ENCODE measurements around the gene GGA2.
"Not testable (repeated sequence)": the region's sequence is repeated elsewhere in the genome, so short reads cannot be mapped to it uniquely, and the experiment has no call there.

Gene GGA2

DNA sequence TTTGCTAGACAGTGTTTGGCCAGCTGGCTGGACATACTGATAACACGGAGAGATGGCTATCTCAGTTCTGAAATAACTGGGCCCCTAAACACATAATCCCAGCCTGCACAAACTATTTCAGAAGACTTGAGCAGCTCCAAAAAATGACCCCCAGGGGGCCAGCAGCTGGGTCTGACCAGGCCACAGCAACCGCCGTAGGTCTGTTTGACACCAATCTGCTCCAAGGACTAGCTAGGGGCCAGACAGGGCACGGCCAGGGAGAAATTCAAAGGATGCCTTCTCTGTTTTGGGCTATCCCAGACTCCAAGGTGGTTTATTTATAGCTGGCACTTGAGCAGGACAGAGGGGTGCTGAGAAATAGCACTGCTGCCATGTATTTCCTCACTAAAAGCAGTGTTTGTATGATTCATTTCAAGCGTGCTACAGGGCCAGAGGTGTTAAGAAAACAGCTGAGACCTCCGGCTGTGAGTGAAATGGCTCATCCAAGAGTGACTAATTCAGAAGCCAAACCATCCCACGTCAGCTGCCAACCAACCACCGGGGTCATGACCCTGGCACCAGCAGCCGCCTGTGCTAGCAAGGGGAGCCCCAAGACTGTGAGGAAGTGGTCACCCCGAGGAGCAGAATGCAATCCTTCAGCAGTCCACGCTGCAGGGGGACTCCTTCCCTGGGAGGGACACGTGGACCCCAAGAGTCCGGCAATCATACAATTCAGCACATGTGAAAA is 5.7 kb downstream of the GGA2 start:
- DNase-seq (ENCODE audit: low spot score) = peak; percentile 35

DNA sequence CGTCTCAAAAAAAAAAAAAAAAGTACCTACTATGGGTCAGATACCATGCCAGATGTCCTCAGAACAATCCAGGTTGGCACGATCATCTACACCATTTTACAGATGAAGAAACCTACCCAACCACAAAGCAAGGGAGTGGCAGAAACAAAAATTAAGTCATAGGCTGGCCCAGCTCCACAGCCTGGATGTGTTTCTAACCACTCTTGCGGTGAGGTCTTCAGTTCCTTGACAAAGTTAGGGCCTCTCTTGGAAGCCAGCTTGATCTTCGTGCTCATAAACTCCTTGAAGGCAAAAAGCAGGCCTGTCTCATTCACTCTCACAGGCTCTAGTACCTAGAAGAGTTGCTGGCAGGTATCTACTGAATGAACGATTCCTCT is 6.2 kb downstream of the GGA2 start:
- DNase-seq (ENCODE audit: low spot score) = peak; percentile 38

DNA sequence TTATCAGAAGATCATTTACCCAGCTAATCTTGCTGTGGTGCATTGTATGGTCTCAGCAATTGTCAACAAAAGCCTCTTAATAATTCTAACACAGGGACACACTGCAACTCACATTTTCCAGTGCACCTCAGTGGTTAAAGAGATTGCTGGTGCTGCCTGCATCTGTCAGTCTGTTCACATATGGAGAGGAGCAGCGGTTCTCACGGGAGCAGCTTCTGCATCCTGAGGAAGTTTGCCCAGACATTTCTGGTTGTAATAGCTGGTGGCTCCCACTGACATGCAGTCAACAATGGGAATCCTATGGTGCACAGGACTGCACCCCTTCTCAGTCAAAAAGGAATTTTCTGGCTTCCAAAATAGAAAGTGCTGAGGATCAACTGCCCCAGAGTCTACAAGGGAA is 7.8 kb downstream of the GGA2 start:
- DNase-seq (ENCODE audit: low spot score) = no peak

DNA sequence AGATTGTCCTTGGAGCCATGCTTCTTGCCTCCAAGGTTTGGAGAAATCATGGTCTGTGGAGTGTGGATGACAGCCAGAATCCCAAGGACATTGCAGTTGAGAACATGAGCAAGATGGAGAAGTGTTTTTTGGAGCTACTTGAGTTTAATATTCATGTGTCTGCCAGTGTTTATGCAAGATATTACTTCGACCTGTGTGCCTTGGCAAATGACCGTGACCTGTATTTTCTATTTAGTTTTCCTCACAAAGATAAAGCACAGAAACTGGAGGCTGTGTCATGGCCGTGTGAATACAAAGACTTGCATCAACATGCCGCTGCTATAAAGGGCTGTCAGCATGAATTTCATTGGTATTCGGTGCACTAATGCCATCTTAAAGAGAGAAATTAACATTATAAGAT is 9.0 kb downstream of the GGA2 start:
- DNase-seq (ENCODE audit: low spot score) = no peak

DNA sequence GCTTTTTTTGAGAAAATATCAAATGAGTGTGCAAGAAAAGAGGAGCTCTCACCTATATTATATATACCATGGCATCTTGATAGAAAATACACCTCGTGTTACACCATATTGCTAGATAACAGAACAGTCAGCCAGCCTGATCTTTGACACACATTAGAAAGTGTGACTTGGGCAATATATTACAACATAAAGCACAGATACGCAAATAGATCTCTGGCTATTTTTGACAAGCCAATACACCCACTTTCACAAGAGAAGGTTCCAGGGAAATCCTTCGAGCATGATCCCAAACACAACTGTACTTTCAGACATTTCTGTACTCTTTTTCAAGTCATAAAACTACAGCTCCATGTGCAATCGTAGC is 9.4 kb downstream of the GGA2 start:
- no peak for DNase-seq (ENCODE audit: low spot score)

DNA sequence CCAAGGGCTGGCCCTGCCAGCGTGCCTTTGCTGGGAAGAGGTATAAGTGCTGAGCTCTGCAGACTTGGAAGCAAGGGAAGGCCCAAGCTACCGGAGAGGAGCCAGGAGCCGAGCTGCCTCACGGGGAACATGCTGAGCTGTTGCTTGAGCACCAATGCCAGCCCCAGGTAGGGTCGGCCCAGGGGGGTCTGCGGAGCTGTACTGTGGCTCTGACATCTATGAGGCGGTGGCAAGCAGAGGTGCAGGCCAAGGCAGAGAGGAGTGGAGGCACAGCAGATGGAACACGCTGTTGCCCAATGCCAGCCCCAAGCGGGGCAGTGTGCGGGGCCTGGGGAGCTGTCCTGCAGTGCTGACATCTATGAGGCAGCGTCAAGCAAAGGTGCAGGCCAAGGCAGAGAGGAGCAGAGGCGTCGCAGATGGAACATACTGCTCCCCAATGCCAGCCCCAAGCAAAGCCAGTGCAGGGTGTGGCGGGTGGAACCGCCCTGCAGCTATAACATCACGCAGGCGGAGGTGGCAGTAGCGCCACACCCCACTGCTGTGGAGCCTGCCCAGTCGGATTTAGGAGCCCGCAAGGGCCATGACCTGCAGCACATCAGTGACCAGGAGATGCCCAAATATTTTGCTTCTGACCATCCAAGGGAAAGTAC is 10.0 kb downstream of the GGA2 start:
- peak; percentile 33 for DNase-seq (ENCODE audit: low spot score)

DNA sequence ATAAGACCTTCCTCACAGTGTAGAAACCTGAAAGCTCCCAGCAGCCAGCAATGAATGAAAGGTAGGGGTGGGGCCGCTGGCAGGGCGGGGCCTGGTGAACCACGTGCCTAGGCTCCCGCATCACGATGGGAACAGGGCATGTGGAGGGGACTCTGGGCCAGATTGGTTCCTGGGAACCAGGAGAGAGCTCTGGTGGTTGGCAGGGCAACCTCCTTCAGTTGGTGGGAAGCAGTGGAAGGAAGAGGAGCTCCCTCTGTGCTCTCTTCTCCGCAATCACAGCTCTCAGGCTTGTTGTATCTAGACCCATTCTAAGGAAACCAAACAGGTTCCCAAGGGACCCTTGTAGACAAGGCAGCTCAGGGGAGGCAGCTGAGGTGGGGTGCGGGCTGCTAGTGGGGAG is 10.5 kb downstream of the GGA2 start:
- DNase-seq (ENCODE audit: low spot score) = peak; percentile 58

DNA sequence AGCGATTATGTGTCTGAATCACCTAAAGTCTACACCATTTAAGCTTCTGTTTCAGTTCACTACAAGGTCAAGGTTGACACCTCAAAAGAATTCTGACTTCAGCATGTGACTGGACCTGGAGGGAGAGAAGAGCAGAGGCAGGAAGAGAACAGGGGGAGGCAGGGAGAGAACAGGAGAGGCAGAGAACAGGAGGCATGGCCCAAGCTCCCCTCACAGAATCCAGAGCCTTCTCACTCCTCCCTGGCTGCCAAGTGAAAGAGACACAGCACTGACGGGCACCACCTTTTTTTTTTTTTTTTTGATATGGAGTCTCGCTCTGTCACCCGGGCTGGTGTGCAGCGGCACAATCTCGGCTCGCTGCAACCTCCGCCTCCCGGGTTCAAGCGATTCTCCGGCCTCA is 11.4 kb downstream of the GGA2 start:
- no peak for DNase-seq (ENCODE audit: low spot score)

DNA sequence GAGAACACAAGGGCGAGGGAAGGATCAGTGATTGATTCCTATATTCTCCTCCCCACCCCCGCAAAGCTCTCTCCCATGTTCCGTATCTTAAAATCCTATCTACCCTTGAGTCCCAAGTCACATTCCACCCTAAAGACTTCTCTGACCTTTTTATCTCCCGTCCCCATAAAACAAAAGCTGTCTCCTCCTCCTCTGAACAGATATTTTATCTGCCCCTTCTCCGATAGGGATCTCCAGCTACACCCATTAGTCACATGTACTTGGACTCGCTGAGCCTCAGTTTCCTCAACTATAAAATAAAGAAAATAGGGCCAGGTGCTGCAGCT is 12.8 kb downstream of the GGA2 start:
- no peak for DNase-seq (ENCODE audit: low spot score)

DNA sequence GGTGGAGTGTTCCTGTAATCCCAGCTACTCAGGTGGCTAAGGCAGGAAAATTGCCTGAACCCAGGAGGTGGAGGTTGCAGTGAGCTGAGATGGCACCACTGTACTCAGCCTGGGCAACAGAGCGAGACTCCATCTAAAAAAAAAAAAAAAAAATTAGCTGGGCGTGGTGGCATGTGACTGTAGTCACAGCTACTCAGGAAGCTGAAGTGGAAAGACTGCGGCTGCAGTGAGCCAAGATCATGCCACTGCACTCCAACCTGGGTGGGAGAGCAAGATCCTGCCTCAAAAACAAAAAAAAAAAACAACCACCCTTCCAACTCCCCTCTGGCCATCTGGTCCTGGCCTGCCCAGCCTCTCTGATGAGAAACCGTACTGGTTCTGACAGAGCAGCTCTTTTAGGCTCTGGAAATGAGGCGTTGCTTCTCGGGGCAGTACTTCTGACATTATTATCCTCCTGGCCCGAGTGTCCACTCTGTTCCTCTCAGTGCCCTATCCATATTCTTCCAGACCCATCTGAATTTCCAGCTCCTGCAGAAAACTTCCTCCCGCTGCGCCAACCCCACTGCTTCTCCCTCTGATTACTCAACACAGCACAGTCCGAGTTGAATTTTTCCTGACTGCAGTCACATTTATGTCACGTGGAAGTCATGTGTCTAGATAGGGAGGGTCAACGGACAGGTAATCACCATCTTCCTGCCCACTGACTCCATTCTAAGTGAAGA is 13.3 kb downstream of the GGA2 start:
- peak; percentile 64 for DNase-seq (ENCODE audit: low spot score)

DNA sequence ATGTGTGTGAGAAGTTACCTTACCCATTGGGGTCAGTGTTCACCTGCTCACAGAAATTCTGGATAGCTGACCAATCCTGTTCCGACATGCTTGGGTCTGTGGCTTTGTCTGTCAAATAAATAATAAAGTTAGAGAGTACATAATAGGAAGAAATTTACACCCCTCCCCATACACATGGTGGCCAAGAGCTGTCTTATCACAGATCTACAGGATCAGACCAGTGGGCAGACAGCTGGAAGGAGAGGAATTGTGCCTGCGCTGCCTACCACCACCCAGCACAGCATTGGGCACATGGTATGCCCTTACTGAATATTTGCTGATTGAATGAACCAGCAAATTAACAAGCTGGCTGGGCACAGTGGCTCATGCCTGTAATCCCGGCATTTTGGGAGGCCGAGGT is 14.6 kb downstream of the GGA2 start:
- DNase-seq (ENCODE audit: low spot score) = no peak

DNA sequence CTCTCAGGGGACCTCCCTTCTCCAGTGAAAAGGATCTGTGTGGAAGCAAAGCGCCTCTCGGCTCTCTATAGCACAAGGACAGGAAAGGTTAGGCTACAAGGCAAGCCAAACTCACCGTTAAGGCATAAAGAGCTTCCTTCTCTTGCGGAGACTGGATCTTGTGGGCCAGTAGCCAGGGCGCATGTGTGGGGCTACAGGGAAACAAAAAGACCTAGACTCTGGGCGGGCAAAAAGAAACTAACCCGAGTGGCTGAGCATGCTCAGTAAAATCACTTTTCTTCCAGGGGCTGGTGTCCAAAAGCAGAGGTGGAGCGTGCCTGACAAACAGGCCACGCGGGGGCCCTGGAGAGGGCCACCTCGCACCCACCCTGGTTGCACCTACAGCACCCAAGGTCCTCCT is 16.1 kb downstream of the GGA2 start:
- no peak for DNase-seq (ENCODE audit: low spot score)

DNA sequence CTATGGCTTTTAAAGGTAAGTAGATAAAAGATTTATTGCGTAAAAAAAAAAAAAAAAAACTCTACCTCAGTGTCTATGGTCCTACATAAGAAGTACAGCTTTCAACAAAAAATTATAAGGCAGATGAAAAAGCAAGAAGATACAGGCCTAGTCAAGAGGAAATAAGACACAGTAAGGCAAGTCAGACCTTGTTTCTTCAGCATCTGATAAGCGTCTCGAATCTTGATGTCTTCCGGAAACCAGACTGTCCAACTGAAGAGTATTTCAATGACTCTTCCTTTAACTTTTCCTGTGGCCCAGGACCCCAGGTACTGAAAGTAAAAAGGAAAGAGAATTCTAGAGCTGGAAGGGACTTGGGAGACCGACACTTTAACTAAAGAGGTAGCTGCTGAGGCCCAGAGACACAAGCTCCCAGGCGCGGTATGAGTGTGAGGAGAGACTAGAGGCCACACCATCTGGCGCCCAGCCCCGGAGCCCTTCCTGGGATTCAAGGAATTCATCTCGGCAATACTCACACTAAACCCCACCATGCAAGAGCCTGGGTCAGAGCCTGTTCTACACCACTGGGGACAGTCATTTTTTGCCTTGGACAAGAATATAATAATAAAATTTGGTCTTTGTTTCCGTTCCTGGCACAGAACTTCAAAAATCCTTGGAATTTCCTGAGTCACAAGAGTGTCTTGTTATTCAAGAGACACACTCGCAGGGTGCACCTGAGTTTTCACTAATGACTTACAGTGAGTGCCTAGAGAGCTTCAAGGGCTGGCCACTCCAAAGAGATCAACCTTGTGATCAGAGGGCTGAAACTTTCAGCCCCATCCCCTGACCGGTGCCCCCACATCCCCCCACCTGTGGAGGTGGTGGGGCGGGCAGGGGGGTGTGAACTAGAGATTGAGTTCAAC is 18.6 kb downstream of the GGA2 start:
- DNase-seq (ENCODE audit: low spot score) = no peak

DNA sequence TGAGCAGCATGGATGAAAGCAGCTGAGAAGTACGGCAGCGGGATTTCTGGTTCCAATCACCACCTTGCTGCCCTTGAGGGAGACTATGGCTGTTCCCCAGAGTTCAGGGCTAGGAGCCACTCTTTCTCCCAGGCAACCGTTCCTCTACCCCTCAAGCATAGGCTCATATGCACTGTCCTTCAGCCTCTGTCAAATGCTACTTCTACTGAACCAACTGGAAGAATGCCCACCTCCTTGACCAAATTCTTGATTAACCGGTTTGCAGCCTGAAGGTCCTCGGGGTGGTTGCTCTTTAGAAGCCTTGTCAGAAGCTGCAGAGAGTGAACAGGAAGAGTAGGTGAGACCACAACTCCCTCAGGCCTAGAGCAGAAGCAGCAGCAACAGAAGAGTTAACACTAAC is 23.8 kb downstream of the GGA2 start:
- DNase-seq (ENCODE audit: low spot score) = no peak

DNA sequence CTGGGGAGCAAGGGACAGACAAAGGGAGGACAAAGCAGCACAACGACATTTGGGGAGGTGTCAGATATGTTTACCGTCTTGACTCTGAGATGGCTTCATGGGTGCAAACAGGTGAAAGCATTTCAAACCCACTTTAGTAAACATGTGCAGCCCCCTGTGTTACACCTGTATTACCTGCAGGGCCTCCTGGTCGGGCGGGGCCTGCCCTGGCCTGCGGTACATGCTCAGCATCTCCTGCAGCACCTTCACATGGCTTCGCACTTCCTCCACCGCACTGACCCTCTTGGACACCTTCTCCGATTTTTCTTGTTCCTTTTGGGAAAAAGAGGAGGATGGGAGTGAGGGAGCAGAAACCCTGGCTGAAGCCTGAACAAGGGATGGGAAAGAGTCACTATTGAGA is 24.5 kb downstream of the GGA2 start:
- DNase-seq (ENCODE audit: low spot score) = no peak

DNA sequence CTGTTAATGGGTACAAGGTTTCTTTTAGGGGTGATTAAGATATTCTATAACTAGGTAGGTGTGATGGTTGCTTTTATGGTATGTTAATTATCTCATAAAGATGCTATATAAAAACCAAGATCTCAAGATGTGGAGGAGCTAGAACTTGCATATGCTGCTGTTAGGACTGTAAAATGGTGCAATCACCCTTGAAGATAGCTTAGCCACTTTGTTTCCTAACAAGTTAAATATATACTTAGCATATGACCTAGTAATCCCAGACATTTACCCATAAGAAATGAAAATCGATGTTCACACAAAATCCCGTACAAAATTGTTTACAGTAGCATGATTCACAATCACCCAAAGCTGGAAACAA is 25.1 kb downstream of the GGA2 start:
- DNase-seq (ENCODE audit: low spot score) = no peak

DNA sequence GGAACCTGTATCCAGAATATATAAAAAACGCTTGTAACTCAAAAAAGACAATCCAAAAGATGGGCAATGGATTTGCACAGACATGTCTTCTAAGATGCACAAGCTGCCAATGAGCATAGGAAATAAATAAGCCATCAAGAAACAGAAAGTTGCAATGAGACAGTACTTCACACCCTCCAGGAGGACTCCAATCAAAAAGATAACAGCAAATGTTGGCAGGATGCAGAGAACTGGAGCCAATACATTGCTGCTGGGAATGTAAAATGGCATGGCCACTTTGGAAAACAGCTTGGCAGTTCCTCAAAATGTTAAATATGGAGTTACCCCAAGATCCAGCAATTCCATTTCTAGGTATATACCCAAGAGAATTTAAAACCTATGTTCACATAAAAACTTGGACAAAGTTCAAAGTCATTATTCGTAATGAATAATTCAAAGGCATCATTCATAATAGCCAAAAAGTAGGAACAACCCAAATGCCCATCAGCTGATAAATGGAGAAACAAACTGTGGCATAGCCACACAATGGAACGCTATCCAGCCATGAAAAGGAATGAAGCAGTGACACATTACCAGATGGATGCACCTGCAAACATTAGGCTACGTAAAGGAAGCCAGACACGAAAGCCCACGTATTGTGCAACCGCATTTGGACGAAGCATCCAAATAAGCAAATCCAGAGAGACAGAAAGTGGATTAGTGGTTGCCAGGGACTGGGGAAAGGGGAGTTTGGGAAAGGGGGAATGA is 25.6 kb downstream of the GGA2 start:
- DNase-seq (ENCODE audit: low spot score) = no peak

DNA sequence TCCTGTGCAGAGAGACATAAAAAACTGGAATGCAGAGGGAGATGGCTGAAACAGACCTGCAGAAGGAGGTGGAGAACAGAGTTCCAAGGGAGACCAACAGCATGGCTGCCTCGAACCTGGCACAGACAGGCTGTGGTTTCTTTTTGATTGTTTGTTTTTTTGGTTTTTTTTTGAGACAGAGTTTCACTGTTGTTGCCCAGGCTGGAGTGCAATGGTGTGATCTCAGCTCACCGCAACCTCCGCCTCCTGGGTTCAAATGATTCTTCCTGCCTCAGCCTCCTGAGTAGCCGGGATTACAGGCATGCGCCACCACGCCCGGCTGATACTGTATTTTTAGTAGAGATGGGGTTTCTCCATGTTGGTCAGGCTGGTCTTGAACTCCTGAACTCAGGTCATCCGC is 26.8 kb downstream of the GGA2 start:
- DNase-seq (ENCODE audit: low spot score) = not testable (repeated sequence)

DNA sequence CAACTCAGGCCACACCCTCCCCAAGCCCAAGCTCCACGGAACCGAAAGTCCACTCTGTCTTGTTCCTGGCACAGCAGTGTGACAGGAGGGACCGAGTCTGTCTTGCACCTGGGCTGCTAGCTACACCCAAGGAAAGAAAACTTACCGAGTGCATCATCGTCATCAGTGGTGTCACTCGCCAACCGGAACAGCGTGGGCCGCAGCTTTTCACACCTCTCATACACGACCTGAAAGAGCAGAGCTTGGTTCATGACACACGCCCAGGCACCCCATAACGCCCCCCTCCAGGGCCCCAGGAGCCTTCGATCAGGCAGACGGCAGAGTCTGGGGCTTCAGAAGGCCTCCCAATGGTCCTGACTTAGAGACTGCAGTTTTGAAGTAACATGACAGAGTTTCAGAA is 27.5 kb downstream of the GGA2 start:
- no peak for DNase-seq (ENCODE audit: low spot score)

DNA sequence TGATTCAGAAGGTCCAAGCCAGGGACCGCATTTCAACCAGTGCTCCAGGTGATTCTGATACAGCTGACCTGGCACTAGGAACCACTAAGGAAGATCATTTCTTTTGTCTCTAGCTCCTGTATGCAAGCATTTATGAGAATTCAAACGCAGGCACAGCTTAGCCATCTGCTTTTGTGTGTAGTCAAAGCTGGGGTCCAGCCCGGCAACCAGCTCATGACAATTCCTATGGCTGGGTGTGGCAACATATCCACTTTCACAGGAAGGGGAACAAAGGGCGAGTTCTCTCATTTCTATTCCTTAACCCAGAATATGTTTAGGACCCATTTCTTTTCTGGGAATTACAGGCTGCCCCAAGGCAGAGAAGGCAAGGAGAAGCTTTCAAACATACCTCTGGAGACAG is 30.0 kb downstream of the GGA2 start:
- no peak for DNase-seq (ENCODE audit: low spot score)

DNA sequence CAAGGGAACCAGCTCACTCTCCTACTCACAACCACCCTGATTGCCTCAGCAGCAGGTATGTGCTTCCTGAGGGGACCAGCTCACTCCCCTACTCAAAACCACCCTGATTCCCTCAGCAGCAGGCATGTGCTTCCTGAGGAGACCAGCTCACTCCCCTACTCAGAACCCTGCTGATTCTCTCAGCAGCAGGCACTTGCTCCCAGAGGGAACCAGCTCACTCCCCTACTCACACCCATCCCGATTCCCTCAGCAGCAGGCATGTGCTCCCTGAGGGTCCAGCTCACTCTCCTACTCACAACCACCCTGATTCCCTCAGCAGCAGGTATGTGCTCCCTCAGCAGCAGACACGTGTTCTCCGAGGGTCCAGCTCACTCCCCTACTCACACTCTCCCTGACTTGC is 31.2 kb downstream of the GGA2 start:
- DNase-seq (ENCODE audit: low spot score) = no peak

DNA sequence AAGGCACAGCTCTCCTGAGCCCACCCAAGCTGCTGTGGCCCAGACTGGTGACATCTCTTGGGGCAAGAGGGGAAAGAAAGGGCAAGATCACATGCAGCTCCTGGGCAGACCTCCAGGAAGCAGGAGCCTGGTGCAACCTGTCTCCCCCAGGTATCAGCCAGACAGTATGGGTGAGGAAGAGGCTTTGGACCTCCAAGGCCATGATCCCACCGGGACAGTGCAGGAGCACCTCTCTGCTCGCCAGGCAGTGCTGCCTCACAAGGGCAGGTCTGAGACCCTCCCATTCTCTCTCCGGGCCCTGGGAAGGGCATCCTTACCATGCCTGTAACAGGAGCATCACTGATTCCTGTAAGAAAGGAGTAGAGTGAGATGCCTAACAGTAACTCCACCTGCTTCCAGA is 31.7 kb downstream of the GGA2 start:
- DNase-seq (ENCODE audit: low spot score) = no peak
